GM19463 (cell line): ENCODE results near the gene TTC23L.
"Not testable (repeated sequence)": the region's sequence is repeated elsewhere in the genome, so short reads cannot be mapped to it uniquely, and the experiment has no call there.

Source experiments
- ATAC-seq: cut with Tn5 transposase; IDR thresholded peaks from one replicate; pipeline ENCODE4 v1.9.1; 2021; ENCODE audit warnings: mild to moderate bottlenecking, moderate library complexity; ENCODE audit not compliant: unreplicated experiment

TTC23L gene

GRCh38 chr5:34838785-34839714 is at the start of gene TTC23L:
Gene TTC23L (plus strand): TSS chr5:34839164. CDS start chr5:34840672, 1,508 bp downstream.
- peak; percentile 99 for ATAC-seq

- ATAC-seq, result no peak
Observed at GRCh38 chr5:34789639-34790038, 49.3 kb upstream of the TTC23L start.

GRCh38 chr5:34790069-34790468 is 48.9 kb upstream of the TTC23L start:
- no peak for ATAC-seq

- no peak for ATAC-seq
Observed at GRCh38 chr5:34791761-34792244, 47.2 kb upstream of the TTC23L start.

GRCh38 chr5:34802834-34803563 is 36.0 kb upstream of the TTC23L start:
- ATAC-seq, result no peak

- no peak for ATAC-seq
Observed at GRCh38 chr5:34803974-34804732, 34.8 kb upstream of the TTC23L start.

- ATAC-seq, result no peak
Observed at GRCh38 chr5:34804913-34805312, 34.1 kb upstream of the TTC23L start.

- no peak for ATAC-seq
Observed at GRCh38 chr5:34806532-34806931, 32.4 kb upstream of the TTC23L start.

- no peak for ATAC-seq
Observed at GRCh38 chr5:34811706-34812105, 27.3 kb upstream of the TTC23L start.

GRCh38 chr5:34813509-34813908 is 25.5 kb upstream of the TTC23L start:
- ATAC-seq, result no peak

- no peak for ATAC-seq
Observed at GRCh38 chr5:34817558-34818351, 21.2 kb upstream of the TTC23L start.

- ATAC-seq, result no peak
Observed at GRCh38 chr5:34818717-34819116, 20.2 kb upstream of the TTC23L start.

- no peak for ATAC-seq
Observed at GRCh38 chr5:34820593-34820992, 18.4 kb upstream of the TTC23L start.

GRCh38 chr5:34822956-34823715 is 15.8 kb upstream of the TTC23L start:
- no peak for ATAC-seq

- ATAC-seq, result no peak
Observed at GRCh38 chr5:34826347-34826746, 12.6 kb upstream of the TTC23L start.

- ATAC-seq, result no peak
Observed at GRCh38 chr5:34827588-34828506, 11.1 kb upstream of the TTC23L start.

- ATAC-seq, result not testable (repeated sequence)
Observed at GRCh38 chr5:34830827-34831226, 8.1 kb upstream of the TTC23L start.

- no peak for ATAC-seq
Observed at GRCh38 chr5:34831303-34831702, 7.7 kb upstream of the TTC23L start.
